NCI-H2196 (cell line): ENCODE results near the gene PKNOX2.
"Not testable (repeated sequence)": the region's sequence is repeated elsewhere in the genome, so short reads cannot be mapped to it uniquely, and the experiment has no call there.

Source experiments
- DNase-seq: peaks from one replicate; lab custom pipeline; 2025; ENCODE audit not compliant: unreplicated experiment; lab: John Stamatoyannopoulos, UW

The PKNOX2 gene

GRCh38 chr11:125201525-125202141, 37.1 kb downstream of the PKNOX2 start:
- DNase-seq, result no peak

- DNase-seq, result no peak
Observed at GRCh38 chr11:125202362-125202880, 37.9 kb downstream of the PKNOX2 start.

GRCh38 chr11:125202977-125203376, 38.4 kb downstream of the PKNOX2 start:
- DNase-seq, result no peak

GRCh38 chr11:125207866-125208425, 43.4 kb downstream of the PKNOX2 start:
- no peak for DNase-seq

- DNase-seq, result no peak
Observed at GRCh38 chr11:125210066-125210465, 45.5 kb downstream of the PKNOX2 start.

- DNase-seq, result no peak
Observed at GRCh38 chr11:125211191-125211947, 46.8 kb downstream of the PKNOX2 start.

GRCh38 chr11:125211948-125212340, 47.4 kb downstream of the PKNOX2 start:
- DNase-seq, result no peak

GRCh38 chr11:125214601-125215565, 50.3 kb downstream of the PKNOX2 start:
- no peak for DNase-seq

GRCh38 chr11:125215976-125216375, 51.4 kb downstream of the PKNOX2 start:
- DNase-seq, result no peak

GRCh38 chr11:125218336-125218735, 53.8 kb downstream of the PKNOX2 start:
- DNase-seq, result no peak

- no peak for DNase-seq
Observed at GRCh38 chr11:125221461-125221860, 56.9 kb downstream of the PKNOX2 start.

- DNase-seq, result no peak
Observed at GRCh38 chr11:125222494-125222893, 57.9 kb downstream of the PKNOX2 start.

- not testable (repeated sequence) for DNase-seq
Observed at GRCh38 chr11:125223161-125223560, 58.6 kb downstream of the PKNOX2 start.

GRCh38 chr11:125223901-125224361, 59.4 kb downstream of the PKNOX2 start:
- DNase-seq, result no peak

GRCh38 chr11:125224391-125225021, 60.0 kb downstream of the PKNOX2 start:
- no peak for DNase-seq

- no peak for DNase-seq
Observed at GRCh38 chr11:125225401-125225800, 60.9 kb downstream of the PKNOX2 start.

- DNase-seq, result no peak
Observed at GRCh38 chr11:125226031-125226430, 61.5 kb downstream of the PKNOX2 start.

GRCh38 chr11:125226706-125227105, 62.2 kb downstream of the PKNOX2 start:
- DNase-seq, result no peak

- no peak for DNase-seq
Observed at GRCh38 chr11:125227151-125227550, 62.6 kb downstream of the PKNOX2 start.

GRCh38 chr11:125228445-125228844, 63.9 kb downstream of the PKNOX2 start:
- DNase-seq, result no peak
